Hepatocyte (in vitro differentiated cells): ENCODE measurements around the gene ADCYAP1R1. TPM values are rescaled to one million over a fixed set of nuclear protein-coding genes. Genes with fewer than 3 reads are reported as not detected.

ENCODE experiments used
- DNase-seq: peaks from one replicate; pipeline ENCODE4 v3.0.0-alpha.2; 2016; ENCODE audit warnings: low spot score
- H2AFZ ChIP-seq: fragments of 200-600 bp; sonication (generic); 2 replicates; pipeline ENCODE4 v1.6.0; 2016; ENCODE audit warnings: antibody characterized with exemption, mild to moderate bottlenecking
- H3K27ac ChIP-seq: fragments of 200-600 bp; sonication (generic); 2 replicates; pipeline ENCODE4 v1.5.1; 2016; ENCODE audit warnings: mild to moderate bottlenecking
- H3K27me3 ChIP-seq: fragments of 200-600 bp; sonication (generic); 2 replicates; pipeline ENCODE4 v1.6.1; 2016
- H3K36me3 ChIP-seq: fragments of 200-600 bp; sonication (generic); replicated peaks from 2 replicates; pipeline ENCODE4 v1.5.1; 2016; ENCODE audit warnings: low read depth; ENCODE audit not compliant: insufficient read depth
- H3K4me1 ChIP-seq: fragments of 200-600 bp; sonication (generic); 2 replicates; pipeline ENCODE4 v1.5.1; 2016; ENCODE audit warnings: mild to moderate bottlenecking, moderate library complexity; ENCODE audit not compliant: insufficient read depth
- H3K4me2 ChIP-seq: fragments of 200-600 bp; sonication (generic); 2 replicates; pipeline ENCODE4 v1.6.0; 2016
- H3K4me3 ChIP-seq: fragments of 200-600 bp; sonication (generic); 2 replicates; pipeline ENCODE4 v1.5.1; 2016; ENCODE audit warnings: mild to moderate bottlenecking
- H3K79me2 ChIP-seq: fragments of 200-600 bp; sonication (generic); 2 replicates; pipeline ENCODE4 v1.6.0; 2017; ENCODE audit warnings: mild to moderate bottlenecking
- H3K9me2 ChIP-seq: fragments of 200-600 bp; sonication (generic); replicated peaks from 2 replicates; pipeline ENCODE4 v1.6.0; 2017; ENCODE audit warnings: mild to moderate bottlenecking; ENCODE audit not compliant: insufficient read depth
- H3K9me3 ChIP-seq: fragments of 200-600 bp; sonication (generic); 2 replicates; pipeline ENCODE4 v1.5.1; 2016; ENCODE audit warnings: low read depth, mild to moderate bottlenecking
- H4K20me1 ChIP-seq: fragments of 200-600 bp; sonication (generic); 2 replicates; pipeline ENCODE4 v1.6.0; 2016; ENCODE audit warnings: mild to moderate bottlenecking; ENCODE audit not compliant: insufficient read depth, poor library complexity, severe bottlenecking
- CTCF ChIP-seq: fragments of 200-600 bp; sonication (generic); IDR thresholded peaks from 2 replicates; pipeline ENCODE4 v1.5.1; 2016; ENCODE audit warnings: antibody characterized with exemption, mild to moderate bottlenecking; ENCODE audit not compliant: poor library complexity
- EZH2 ChIP-seq: fragments of 200-600 bp; sonication (generic); IDR thresholded peaks from 2 replicates; pipeline ENCODE4 v1.6.1; 2016; ENCODE audit warnings: antibody characterized with exemption, mild to moderate bottlenecking, borderline replicate concordance
- EZH2phosphoT487 ChIP-seq: fragments of 200-600 bp; sonication (generic); IDR thresholded peaks from one replicate; pipeline ENCODE4 v1.6.1; 2018; ENCODE audit warnings: antibody characterized with exemption, mild to moderate bottlenecking, low read depth, moderate library complexity; ENCODE audit not compliant: unreplicated experiment, severe bottlenecking
- WGBS: methylation state at CpG from one replicate; pipeline ENCODE4 v1.1.6; 2016; ENCODE audit warnings: low lambda C conversion rate; ENCODE audit errors: missing lambda C conversion rate; 5-methylcytosine and 5-hydroxymethylcytosine counted together
- polyA plus RNA-seq: library from polyadenylated mRNA; unstranded; fragments of >200 nt; fragmentation: Nextera tagmentation; extraction: Ambion mirVana; gene quantifications from 2 replicates; pipeline ENCODE4 v1.2.1, GENCODE V29; 2016
- total RNA-seq: library from RNA; depleted of rRNA; stranded (reverse); fragments of >200 nt; gene quantifications from 2 replicates; pipeline ENCODE4 v1.2.3, GENCODE V29; 2014

The ADCYAP1R1 gene
- total and polyA plus RNA-seq, 2 experiments from 2014 or later: 0.10 TPM; not detected in 1

DNA sequence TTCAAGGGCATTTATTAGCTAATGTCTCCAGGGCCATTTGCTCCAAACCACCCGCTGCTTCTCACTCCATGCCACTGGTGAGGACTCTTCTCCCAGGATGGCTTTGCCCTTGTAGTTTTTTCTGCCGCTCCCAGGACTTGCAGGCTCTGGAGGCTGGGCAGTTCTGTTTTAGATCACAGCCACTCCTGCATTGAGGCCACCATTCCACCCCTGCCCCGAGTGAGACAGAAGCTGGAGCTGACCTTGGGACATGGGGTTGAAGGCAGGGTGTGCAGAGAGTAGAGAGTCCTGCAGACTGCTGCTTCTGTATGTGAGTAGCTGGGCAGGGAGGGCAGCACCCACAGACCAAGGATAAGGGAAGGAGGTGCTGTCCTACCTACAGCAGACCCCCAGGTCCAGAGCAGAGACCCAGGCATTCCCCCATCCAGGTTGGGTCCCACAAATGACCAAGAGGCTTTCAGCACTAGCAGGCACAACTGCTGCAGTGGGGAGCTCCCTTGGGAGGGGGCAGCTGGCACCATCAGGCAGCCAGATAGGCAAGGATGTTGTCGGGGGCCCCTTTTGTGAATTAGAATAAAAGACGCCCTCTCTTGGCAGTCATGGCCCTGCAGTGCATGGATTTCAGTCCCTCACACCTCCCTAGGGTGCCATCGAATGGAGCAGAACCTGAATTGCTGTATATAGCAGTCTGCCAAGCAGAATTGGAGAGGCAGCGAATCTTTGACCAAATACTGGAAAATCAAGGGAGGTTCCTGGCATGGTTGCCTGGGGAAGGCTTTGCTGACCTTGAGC lies 22.7 kb upstream of the ADCYAP1R1 start:
- no peak overlapping the region for H3K4me2 ChIP-seq
- no peak for DNase-seq
- H4K20me1 ChIP-seq: no peaks in the 10 kb centered on the region
- H2AFZ ChIP-seq: no peak overlapping the region
- no peaks in the 10 kb centered on the region for H3K9me2 ChIP-seq
- H3K36me3 ChIP-seq: no peaks in the 10 kb centered on the region
- no peaks in the 10 kb centered on the region for H3K79me2 ChIP-seq
- no peak overlapping the region for H3K4me3 ChIP-seq
- peaks cover 2% of the 10 kb centered on the region for H3K27me3 ChIP-seq
- no peak for TF ChIP-seq CTCF
- TF ChIP-seq EZH2: no peak
- no peak for TF ChIP-seq EZH2phosphoT487
- H3K4me1 ChIP-seq: no peaks in the 10 kb centered on the region
- 83% methylated on average over 7 of the region's 7 CpGs for WGBS
- no peaks in the 10 kb centered on the region for H3K9me3 ChIP-seq
- no peak overlapping the region for H3K27ac ChIP-seq

- H3K9me2 ChIP-seq: no peaks in the 10 kb centered on the region
Observed at GRCh38 chr7:31033674-31034300, 18.3 kb upstream of the ADCYAP1R1 start.

GRCh38 chr7:31036924-31037323 lies 15.2 kb upstream of the ADCYAP1R1 start:
- Histone ChIP-seq H3K4me3 (no peak overlapping the region), H3K36me3 (no peaks in the 10 kb centered on the region), H3K27ac (no peak overlapping the region), H3K9me2 (no peaks in the 10 kb centered on the region), H4K20me1 (no peaks in the 10 kb centered on the region), H3K4me1 (no peaks in the 10 kb centered on the region), H2AFZ (no peak overlapping the region), H3K9me3 (no peaks in the 10 kb centered on the region), H3K27me3 (peaks cover 23% of the 10 kb centered on the region), H3K4me2 (no peak overlapping the region), H3K79me2 (no peaks in the 10 kb centered on the region)
- 69% methylated on average over 3 of the region's 3 CpGs for WGBS
- TF ChIP-seq CTCF (no peak), EZH2 (no peak), EZH2phosphoT487 (no peak)
- DNase-seq: no peak

More at GRCh38 chr7:31033674-31034300, 18.3 kb upstream of the ADCYAP1R1 start:
- Histone ChIP-seq H3K36me3 (no peaks in the 10 kb centered on the region), H3K79me2 (no peaks in the 10 kb centered on the region), H3K27ac (no peak overlapping the region), H4K20me1 (no peaks in the 10 kb centered on the region), H3K27me3 (peaks cover 7% of the 10 kb centered on the region), H2AFZ (no peak overlapping the region), H3K4me3 (no peak overlapping the region), H3K4me2 (no peak overlapping the region), H3K9me3 (no peaks in the 10 kb centered on the region), H3K4me1 (no peaks in the 10 kb centered on the region)
- DNase-seq: no peak
- TF ChIP-seq EZH2phosphoT487 (no peak), CTCF (no peak), EZH2 (no peak)
- WGBS: 83% methylated on average over 5 of the region's 5 CpGs
